Keratinocyte (primary cell): ENCODE results near the gene FMR1. TPM values are rescaled to one million over a fixed set of nuclear protein-coding genes. Genes with fewer than 3 reads are reported as not detected.

Experiments
- DNase-seq: peaks from one replicate; pipeline ENCODE4 v3.0.0-alpha.2; 2011; ENCODE audit warnings: low read depth, missing footprints, low spot score
- FAIRE-seq: peaks from 2 replicates; lab custom pipeline; 2011; peaks lifted over from hg19 to GRCh38; lab: Jason Lieb, UNC
- H2AFZ ChIP-seq: 2 replicates; pipeline ENCODE4 v1.6.0; 2012; ENCODE audit warnings: low read length, control low read depth, inconsistent platforms; ENCODE audit not compliant: control insufficient read depth
- H3K27ac ChIP-seq: 2 replicates; pipeline ENCODE4 v1.5.1; 2011; ENCODE audit warnings: low read length; ENCODE audit not compliant: control insufficient read depth, insufficient read depth
- H3K27me3 ChIP-seq: 3 replicates; pipeline ENCODE4 v1.6.0; 2011; ENCODE audit warnings: low read length; ENCODE audit not compliant: control insufficient read depth, insufficient read depth; ENCODE audit errors: extremely low read depth
- H3K36me3 ChIP-seq, 2 experiments: 2 replicates in 1 of 2; 3 replicates in 1 of 2; pipeline ENCODE4 v1.5.1; 2011; ENCODE audit warnings: low read length in 2 of 2, mild to moderate bottlenecking in 1 of 2; ENCODE audit not compliant: control insufficient read depth in 2 of 2, insufficient read depth in 2 of 2; ENCODE audit errors: extremely low read depth in 1 of 2
- H3K4me1 ChIP-seq: 3 replicates; pipeline ENCODE4 v1.5.1; 2011; ENCODE audit warnings: low read length; ENCODE audit not compliant: control insufficient read depth, insufficient read depth; ENCODE audit errors: extremely low read depth
- H3K4me2 ChIP-seq: 3 replicates; pipeline ENCODE4 v1.6.0; 2011; ENCODE audit warnings: low read depth, low read length; ENCODE audit not compliant: control insufficient read depth, insufficient read depth; ENCODE audit errors: extremely low read depth
- H3K4me3 ChIP-seq, 3 experiments: fragments of 200-600 bp in 1 of 3; sonication (generic) in 1 of 3; 2 replicates in 2 of 3; 3 replicates in 1 of 3; pipeline ENCODE4 v1.5.1; 2011 to 2016; ENCODE audit warnings: low read length in 3 of 3, mild to moderate bottlenecking in 3 of 3, control low read depth in 2 of 3, inconsistent platforms in 1 of 3, low read depth in 1 of 3, mixed read lengths in 1 of 3, mixed run types in 1 of 3, moderate library complexity in 1 of 3; ENCODE audit not compliant: control insufficient read depth in 2 of 3, insufficient read depth in 2 of 3; ENCODE audit errors: extremely low read depth in 1 of 3
- H3K79me2 ChIP-seq: 2 replicates; pipeline ENCODE4 v1.6.0; 2012; ENCODE audit warnings: low read length; ENCODE audit not compliant: control insufficient read depth, insufficient read depth
- H3K9ac ChIP-seq: 3 replicates; pipeline ENCODE4 v1.6.0; 2011; ENCODE audit warnings: low read length; ENCODE audit not compliant: control insufficient read depth, insufficient read depth; ENCODE audit errors: extremely low read depth
- H3K9me1 ChIP-seq: 3 replicates; pipeline ENCODE4 v1.6.0; 2011; ENCODE audit warnings: low read length; ENCODE audit not compliant: control insufficient read depth, insufficient read depth; ENCODE audit errors: extremely low read depth
- H3K9me3 ChIP-seq: 2 replicates; pipeline ENCODE4 v1.5.1; 2012; ENCODE audit warnings: low read depth, low read length; ENCODE audit not compliant: control insufficient read depth
- H4K20me1 ChIP-seq: 3 replicates; pipeline ENCODE4 v1.6.0; 2011; ENCODE audit warnings: low read length; ENCODE audit not compliant: control insufficient read depth, insufficient read depth; ENCODE audit errors: extremely low read depth
- EZH2 ChIP-seq: IDR thresholded peaks from one replicate; pipeline ENCODE4 v1.6.1; 2012; ENCODE audit warnings: inconsistent platforms, mild to moderate bottlenecking, low read length, moderate library complexity
- dilution Hi-C: fragments of 300-500 bp; cut with MboI; formaldehyde crosslinking; loops from one replicate; pipeline ENCODE4 v1.7.0; 2020; ENCODE audit warnings: low sequenced_read_pairs; ENCODE audit not compliant: extremely low pct_ligation_motif_present
- polyA plus RNA-seq, 5 experiments: library from polyadenylated mRNA; depleted of rRNA in 3 of 5; stranded (reverse) in 3 of 5; stranded (forward) in 1 of 5; unstranded in 1 of 5; fragments of >200 nt; gene quantifications; 1 replicate in 1 of 5; 2 replicates in 3 of 5; 3 replicates in 1 of 5; pipeline versions ENCODE4 v1.2.1 to v1.2.3, GENCODE V29; 2011 to 2012; ENCODE audit warnings: missing spikeins in 2 of 5, low read depth in 1 of 5, low replicate concordance in 1 of 5
- TF ChIP-seq, protein P1 (sequence below), 3 experiments: IDR thresholded peaks in 1 of 3; conservative IDR thresholded peaks in 1 of 3; optimal IDR thresholded peaks in 1 of 3; 2 replicates in 2 of 3; 3 replicates in 1 of 3; pipeline versions ENCODE3 to v1.5.1; 2011; ENCODE audit warnings: low read length in 3 of 3, mild to moderate bottlenecking in 3 of 3, moderate library complexity in 2 of 3, control low read depth in 1 of 3, inconsistent platforms in 1 of 3; ENCODE audit not compliant: insufficient read depth in 2 of 3; ENCODE audit errors: extremely low read depth in 1 of 3

FMR1 gene
- polyA plus RNA-seq, 1 donor (not counting 4 experiments of a cell fraction or from before 2014, with no cell fraction given) = 26.0 TPM

DNA sequence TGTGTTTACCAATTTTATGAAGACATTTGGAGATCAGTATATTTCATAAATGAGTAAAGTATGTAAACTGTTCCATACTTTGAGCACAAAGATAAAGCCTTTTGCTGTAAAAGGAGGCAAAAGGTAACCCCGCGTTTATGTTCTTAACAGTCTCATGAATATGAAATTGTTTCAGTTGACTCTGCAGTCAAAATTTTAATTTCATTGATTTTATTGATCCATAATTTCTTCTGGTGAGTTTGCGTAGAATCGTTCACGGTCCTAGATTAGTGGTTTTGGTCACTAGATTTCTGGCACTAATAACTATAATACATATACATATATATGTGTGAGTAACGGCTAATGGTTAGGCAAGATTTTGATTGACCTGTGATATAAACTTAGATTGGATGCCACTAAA, 1.9 kb downstream of the FMR1 start:
- Histone ChIP-seq H3K27me3 (no peaks in the 10 kb centered on the region), H3K4me1 (peaks cover 3% of the 10 kb centered on the region), H4K20me1 (no peaks in the 10 kb centered on the region), H3K4me3 (peak overlapping the region; percentile 71 to 76 (median 72)), H3K4me2 (peak overlapping the region; percentile 82), H3K9me3 (no peaks in the 10 kb centered on the region), H3K27ac (peak overlapping the region; percentile 75), H3K79me2 (peaks cover 60% of the 10 kb centered on the region), H3K9me1 (no peaks in the 10 kb centered on the region), H3K9ac (peak overlapping the region; percentile 88), H3K36me3 (no peaks in the 10 kb centered on the region), H2AFZ (no peak overlapping the region)
- FAIRE-seq = no peak
- dilution Hi-C loops = no loop called here
- no peak for DNase-seq
- TF ChIP-seq EZH2 = no peak
- TF ChIP-seq, protein P1, sequence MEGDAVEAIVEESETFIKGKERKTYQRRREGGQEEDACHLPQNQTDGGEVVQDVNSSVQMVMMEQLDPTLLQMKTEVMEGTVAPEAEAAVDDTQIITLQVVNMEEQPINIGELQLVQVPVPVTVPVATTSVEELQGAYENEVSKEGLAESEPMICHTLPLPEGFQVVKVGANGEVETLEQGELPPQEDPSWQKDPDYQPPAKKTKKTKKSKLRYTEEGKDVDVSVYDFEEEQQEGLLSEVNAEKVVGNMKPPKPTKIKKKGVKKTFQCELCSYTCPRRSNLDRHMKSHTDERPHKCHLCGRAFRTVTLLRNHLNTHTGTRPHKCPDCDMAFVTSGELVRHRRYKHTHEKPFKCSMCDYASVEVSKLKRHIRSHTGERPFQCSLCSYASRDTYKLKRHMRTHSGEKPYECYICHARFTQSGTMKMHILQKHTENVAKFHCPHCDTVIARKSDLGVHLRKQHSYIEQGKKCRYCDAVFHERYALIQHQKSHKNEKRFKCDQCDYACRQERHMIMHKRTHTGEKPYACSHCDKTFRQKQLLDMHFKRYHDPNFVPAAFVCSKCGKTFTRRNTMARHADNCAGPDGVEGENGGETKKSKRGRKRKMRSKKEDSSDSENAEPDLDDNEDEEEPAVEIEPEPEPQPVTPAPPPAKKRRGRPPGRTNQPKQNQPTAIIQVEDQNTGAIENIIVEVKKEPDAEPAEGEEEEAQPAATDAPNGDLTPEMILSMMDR (optimal IDR thresholded peaks at IDR 0.05 in 1 of 3, IDR thresholded peaks at IDR 0.05 in 1 of 3, conservative IDR thresholded peaks at IDR 0.05 in 1 of 3; ENCODE audit: extremely low read depth in 1 of 3, insufficient read depth in 2 of 3, low read length in 3 of 3) = no peak

DNA sequence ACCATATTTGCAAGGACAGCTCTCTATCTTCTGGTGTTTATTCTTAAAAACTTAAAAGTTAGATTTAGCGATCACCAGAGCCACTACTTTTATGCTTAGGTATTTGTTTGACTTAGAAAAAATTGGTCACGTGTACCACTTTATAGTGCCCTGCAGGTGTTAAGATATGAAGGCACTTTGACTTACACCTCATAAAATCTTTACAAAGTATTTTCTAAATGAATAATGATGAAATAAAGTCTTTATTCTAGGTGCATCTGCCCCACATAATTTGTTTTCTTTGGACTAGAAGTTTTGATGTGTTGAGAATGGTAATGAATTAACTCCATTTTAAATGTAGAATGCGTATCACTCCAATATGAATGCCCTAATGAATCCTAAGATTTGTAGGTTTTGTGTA, 2.9 kb downstream of the FMR1 start:
- TF ChIP-seq, protein P1 (optimal IDR thresholded peaks at IDR 0.05 in 1 of 3, IDR thresholded peaks at IDR 0.05 in 1 of 3, conservative IDR thresholded peaks at IDR 0.05 in 1 of 3; ENCODE audit: extremely low read depth in 1 of 3, insufficient read depth in 2 of 3, low read length in 3 of 3) = no peak
- TF ChIP-seq EZH2 = no peak
- Histone ChIP-seq H3K27me3 (no peaks in the 10 kb centered on the region), H3K9me3 (no peaks in the 10 kb centered on the region), H3K9ac (no peak overlapping the region), H2AFZ (no peak overlapping the region), H3K4me3 (no peak overlapping the region), H3K4me2 (peak overlapping the region; percentile 82), H3K9me1 (no peaks in the 10 kb centered on the region), H3K36me3 (no peaks in the 10 kb centered on the region), H3K27ac (no peak overlapping the region), H3K4me1 (peaks cover 3% of the 10 kb centered on the region), H3K79me2 (peaks cover 67% of the 10 kb centered on the region), H4K20me1 (no peaks in the 10 kb centered on the region)
- no peak for DNase-seq
- no peak for FAIRE-seq
- dilution Hi-C loops = no loop called here
